ENCODE measurements around the gene KCNH1. TPM values are rescaled to one million over a fixed set of nuclear protein-coding genes. Genes with fewer than 3 reads are reported as not detected.
A peak's percentile ranks its signal among the peaks of the same experiment; 100 is the strongest.

Gene KCNH1, protein sequence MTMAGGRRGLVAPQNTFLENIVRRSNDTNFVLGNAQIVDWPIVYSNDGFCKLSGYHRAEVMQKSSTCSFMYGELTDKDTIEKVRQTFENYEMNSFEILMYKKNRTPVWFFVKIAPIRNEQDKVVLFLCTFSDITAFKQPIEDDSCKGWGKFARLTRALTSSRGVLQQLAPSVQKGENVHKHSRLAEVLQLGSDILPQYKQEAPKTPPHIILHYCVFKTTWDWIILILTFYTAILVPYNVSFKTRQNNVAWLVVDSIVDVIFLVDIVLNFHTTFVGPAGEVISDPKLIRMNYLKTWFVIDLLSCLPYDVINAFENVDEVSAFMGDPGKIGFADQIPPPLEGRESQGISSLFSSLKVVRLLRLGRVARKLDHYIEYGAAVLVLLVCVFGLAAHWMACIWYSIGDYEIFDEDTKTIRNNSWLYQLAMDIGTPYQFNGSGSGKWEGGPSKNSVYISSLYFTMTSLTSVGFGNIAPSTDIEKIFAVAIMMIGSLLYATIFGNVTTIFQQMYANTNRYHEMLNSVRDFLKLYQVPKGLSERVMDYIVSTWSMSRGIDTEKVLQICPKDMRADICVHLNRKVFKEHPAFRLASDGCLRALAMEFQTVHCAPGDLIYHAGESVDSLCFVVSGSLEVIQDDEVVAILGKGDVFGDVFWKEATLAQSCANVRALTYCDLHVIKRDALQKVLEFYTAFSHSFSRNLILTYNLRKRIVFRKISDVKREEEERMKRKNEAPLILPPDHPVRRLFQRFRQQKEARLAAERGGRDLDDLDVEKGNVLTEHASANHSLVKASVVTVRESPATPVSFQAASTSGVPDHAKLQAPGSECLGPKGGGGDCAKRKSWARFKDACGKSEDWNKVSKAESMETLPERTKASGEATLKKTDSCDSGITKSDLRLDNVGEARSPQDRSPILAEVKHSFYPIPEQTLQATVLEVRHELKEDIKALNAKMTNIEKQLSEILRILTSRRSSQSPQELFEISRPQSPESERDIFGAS
- not detected for total RNA-seq
- not detected for polyA plus RNA-seq
- total RNA-seq = 0 to 0.09 (median 0) reads per million in 6 experiments

DNA sequence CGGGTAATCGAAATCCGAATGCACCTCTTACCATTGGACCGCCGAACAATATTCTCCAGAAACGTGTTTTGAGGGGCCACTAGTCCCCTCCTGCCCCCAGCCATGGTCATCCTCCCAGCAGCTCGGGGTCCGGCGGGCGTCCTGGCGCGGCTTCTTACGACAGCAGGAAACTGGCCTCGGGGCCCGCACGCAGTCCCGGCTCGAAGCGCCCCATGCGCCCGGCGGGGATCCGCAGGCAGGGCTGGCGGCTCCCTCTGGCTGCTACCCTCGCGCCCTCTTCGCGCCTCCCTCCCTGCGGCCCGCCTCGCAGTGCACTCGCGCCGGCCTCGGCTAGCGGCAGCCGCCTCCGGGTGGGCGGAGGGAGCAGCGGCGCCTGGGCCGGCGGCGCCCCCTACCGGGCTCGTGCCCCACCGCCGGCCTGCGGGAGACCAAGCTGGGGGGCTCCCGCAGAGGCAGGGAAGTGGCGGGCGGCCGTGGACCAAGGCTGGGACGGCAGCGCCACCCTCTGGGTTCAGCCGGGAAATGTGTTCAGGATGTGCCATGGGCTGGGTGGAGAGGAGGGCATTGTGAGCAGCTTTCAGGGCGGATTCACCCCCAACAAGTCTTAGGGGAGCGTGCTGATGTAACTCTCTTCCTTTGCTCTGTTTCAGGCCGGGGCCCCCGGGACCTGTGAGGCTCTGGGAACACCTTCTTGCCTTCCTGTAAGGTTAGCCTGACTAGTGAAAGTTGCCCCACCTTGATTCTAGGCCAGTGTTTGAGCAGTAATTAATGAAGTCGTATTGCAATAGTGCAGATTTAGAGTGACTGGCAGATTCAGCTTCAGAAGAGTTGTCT, at the start of gene KCNH1:
KCNH1 (minus strand) TSS at position 313 of the 834 bp plus-strand sequence; CDS start at position 110, 203 bp downstream.
- ATAC-seq (peak; percentile 91 to 95), DNase-seq (peak; percentile 70 to 87 (median 82))
- peak within 1 kb of the TSS in 2 of 10 donors; percentile 4 to 26 for H3K27ac Mint-ChIP-seq
- POLR2A ChIA-PET = interaction anchor here (1.1 kb wide), 1 partner anchor 124 kb away, joined by 5 read pairs; no protein-coding TSS in a partner anchor
- H3K36me3 Mint-ChIP-seq = no peaks in the 10 kb centered on the region
- peaks cover 6 to 26% (median 12%) of the 10 kb centered on the region in 4 donors for H3K4me1 Mint-ChIP-seq
- H3K9me3 Mint-ChIP-seq = no peaks in the 10 kb centered on the region
- peaks cover 25 to 60% (median 30%) of the 10 kb centered on the region in 5 donors for H3K27me3 Mint-ChIP-seq
- H3K4me3 Mint-ChIP-seq = peak within 1 kb of the TSS; percentile 71 to 84 (median 79)

DNA sequence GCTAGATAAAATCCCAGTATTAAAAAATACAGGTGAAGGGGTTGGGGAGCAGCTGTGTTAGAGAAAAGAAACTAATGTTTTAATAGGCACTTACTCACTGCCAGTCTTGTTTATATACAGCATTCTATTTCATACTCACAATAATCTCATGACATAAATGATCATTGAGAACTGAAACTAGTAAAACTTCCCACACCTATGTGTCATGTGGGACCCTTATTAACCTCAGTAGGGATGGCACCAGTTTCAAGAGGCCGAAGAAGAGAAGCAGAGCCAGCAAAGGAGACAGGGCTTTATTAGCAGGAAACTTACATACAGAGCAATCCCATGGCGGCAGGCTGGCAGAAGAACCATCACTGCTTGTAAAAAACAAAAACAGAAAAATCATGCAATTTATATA, 48.8 kb upstream of the KCNH1 start:
- no peak overlapping the region for H3K4me3 Mint-ChIP-seq
- no peaks in the 10 kb centered on the region for H3K4me1 Mint-ChIP-seq
- H3K9me3 Mint-ChIP-seq = no peaks in the 10 kb centered on the region
- no peak for DNase-seq
- peaks cover 0 to 7% (median 0%) of the 10 kb centered on the region in 5 donors for H3K27me3 Mint-ChIP-seq
- POLR2A ChIA-PET = no interaction called here
- no peak overlapping the region for H3K27ac Mint-ChIP-seq
- ATAC-seq = no peak
- H3K36me3 Mint-ChIP-seq = no peaks in the 10 kb centered on the region

DNA sequence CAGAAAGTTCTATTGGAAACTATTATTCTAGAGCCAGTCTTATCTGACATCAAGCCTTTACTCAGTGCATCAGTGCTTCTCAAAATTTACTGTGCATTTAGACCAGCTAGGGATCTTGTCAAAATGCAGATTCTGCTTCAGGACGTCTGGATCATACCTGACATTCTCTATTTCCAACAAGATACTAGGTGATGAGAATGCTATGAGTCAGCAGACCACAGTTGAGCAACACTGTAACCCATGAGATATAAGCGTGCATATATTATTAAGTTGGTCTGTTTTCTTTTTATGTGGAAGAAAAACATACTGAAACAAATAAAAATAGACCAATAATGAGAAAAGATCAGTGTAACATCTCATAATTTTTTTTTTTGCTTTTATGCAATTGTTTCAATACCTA, 40.4 kb upstream of the KCNH1 start:
- ATAC-seq = no peak
- H3K4me3 Mint-ChIP-seq = no peak overlapping the region
- H3K27ac Mint-ChIP-seq = no peak overlapping the region
- POLR2A ChIA-PET = no interaction called here
- no peak for DNase-seq
- H3K36me3 Mint-ChIP-seq = peaks cover 0 to 25% (median 10%) of the 10 kb centered on the region in 3 donors
- peaks cover 0 to 9% (median 0%) of the 10 kb centered on the region in 5 donors for H3K27me3 Mint-ChIP-seq
- H3K4me1 Mint-ChIP-seq = no peaks in the 10 kb centered on the region
- peaks cover 0 to 32% (median 21%) of the 10 kb centered on the region in 9 donors for H3K9me3 Mint-ChIP-seq

DNA sequence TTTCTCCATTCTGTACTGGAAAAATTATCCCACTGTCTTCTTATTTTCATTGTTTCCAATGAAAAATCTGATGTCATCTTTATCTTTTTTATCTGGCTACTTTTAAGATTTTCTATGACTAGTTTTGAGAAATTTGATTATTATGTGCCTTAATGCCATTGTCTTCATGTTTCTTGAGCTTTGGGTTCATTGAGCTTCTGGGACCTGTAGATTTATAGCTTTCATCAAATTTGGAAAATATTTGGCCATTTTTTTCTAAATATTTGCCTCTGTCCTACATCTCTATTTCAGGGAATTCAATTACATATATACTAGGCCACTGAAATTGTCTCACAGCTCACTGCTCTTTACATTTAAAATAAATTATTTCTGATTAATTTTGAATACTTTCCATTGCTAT, 38.7 kb upstream of the KCNH1 start:
- no peak overlapping the region for H3K27ac Mint-ChIP-seq
- POLR2A ChIA-PET = no interaction called here
- peaks cover 0 to 9% (median 0%) of the 10 kb centered on the region in 5 donors for H3K27me3 Mint-ChIP-seq
- no peak for ATAC-seq
- peaks cover 0 to 37% (median 14%) of the 10 kb centered on the region in 3 donors for H3K36me3 Mint-ChIP-seq
- no peaks in the 10 kb centered on the region for H3K4me1 Mint-ChIP-seq
- no peak overlapping the region for H3K4me3 Mint-ChIP-seq
- H3K9me3 Mint-ChIP-seq = peaks cover 0 to 49% (median 31%) of the 10 kb centered on the region in 9 donors
- no peak for DNase-seq

DNA sequence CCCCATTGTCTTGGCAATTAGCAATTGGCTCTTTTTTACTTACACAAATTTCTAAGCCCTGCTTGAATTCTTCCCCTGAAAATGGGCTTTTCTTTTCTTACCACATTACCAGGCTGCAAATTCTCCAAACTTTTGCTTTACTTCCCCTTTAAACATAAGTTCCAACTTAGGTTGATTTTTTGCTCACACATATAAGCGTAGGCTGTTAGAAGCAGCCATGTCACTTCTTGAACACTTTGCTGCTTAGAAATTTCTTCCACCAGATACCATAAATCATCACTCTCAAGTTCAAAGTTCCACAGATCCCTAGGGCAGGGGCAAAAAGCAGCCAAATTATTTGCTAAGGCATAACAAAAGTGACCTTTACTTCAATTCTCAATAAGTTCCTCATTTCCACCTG, 35.4 kb upstream of the KCNH1 start:
- Mint-ChIP-seq H3K4me1 (no peaks in the 10 kb centered on the region), H3K4me3 (no peak overlapping the region), H3K36me3 (peaks cover 0 to 41% (median 14%) of the 10 kb centered on the region in 3 donors), H3K27ac (peak overlapping the region in 1 of 10 donors; percentile 63), H3K27me3 (peaks cover 6 to 29% (median 11%) of the 10 kb centered on the region in 5 donors), H3K9me3 (peaks cover 0 to 62% (median 37%) of the 10 kb centered on the region in 9 donors)
- DNase-seq (no peak), ATAC-seq (no peak)
- POLR2A ChIA-PET = no interaction called here

DNA sequence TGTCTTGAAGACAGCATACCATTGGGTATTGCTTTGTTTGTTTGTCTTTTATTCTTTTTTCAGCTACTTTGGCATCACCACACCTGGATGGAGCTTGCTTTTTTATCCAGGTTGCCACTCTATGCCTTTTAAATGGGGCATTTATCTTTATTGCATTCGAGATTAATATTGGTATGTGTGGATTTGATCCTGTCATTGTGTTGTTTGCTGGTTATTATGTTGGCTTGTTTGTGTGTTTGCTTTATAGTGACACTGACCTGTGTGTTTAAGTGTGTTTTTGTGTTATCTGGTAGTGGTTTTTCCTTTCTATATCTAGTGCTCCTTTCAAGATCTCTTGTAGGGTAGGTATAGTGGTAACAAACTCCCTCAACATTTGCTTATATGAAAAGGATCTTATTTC, 24.9 kb upstream of the KCNH1 start:
- POLR2A ChIA-PET = no interaction called here
- H3K27ac Mint-ChIP-seq = no peak overlapping the region
- no peak overlapping the region for H3K4me3 Mint-ChIP-seq
- H3K36me3 Mint-ChIP-seq = peaks cover 0 to 17% (median 14%) of the 10 kb centered on the region in 3 donors
- DNase-seq (no peak), ATAC-seq (no peak)
- peaks cover 7 to 25% (median 17%) of the 10 kb centered on the region in 9 donors for H3K9me3 Mint-ChIP-seq
- peaks cover 3 to 15% (median 5%) of the 10 kb centered on the region in 5 donors for H3K27me3 Mint-ChIP-seq
- H3K4me1 Mint-ChIP-seq = peaks cover 4 to 6% (median 5%) of the 10 kb centered on the region in 4 donors

DNA sequence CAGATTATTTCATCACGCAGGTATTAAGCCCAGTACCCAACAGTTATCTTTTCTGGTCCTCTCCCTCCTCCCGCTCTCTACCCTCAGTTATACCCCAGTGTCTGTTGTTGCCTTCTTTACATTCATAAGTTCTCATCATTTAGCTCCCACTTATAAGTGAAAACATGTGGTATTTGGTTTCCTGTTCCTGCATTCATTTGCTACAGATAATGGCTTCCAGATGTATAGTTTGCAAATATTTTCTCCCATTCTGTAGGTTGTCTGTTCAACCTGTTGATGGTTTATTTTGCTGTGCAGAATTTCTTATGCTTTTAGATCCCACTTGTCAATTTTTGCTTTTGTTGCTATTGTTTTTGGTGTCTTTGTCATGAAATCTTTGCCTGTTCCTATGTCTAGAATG, 21.1 kb upstream of the KCNH1 start:
- Mint-ChIP-seq H3K9me3 (peaks cover 7 to 25% (median 17%) of the 10 kb centered on the region in 9 donors), H3K27ac (peak overlapping the region in 1 of 10 donors; percentile 19), H3K36me3 (peaks cover 0 to 17% (median 8%) of the 10 kb centered on the region in 3 donors), H3K4me1 (peaks cover 4 to 6% (median 5%) of the 10 kb centered on the region in 4 donors), H3K27me3 (peaks cover 0 to 17% (median 3%) of the 10 kb centered on the region in 5 donors), H3K4me3 (no peak overlapping the region)
- ATAC-seq = no peak
- no peak for DNase-seq
- POLR2A ChIA-PET = no interaction called here

DNA sequence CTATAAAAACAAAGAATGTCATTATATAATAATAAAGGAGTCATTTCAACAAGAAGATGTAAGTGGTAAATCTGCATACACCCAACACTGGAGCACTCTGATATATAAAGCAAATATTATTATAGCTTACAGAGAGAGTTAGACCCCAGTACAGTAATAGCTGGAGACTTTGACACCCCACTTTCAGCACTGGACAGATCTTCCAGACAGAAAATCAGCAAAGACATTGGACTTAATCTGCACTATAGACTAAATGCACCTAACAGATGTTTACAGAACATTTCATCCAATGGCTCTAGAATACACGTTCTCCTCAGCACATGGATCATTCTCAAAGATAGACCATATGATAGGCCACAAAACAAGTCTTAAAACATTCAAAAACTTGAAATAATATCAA, 20.0 kb upstream of the KCNH1 start:
- ATAC-seq = no peak
- peaks cover 4 to 6% (median 5%) of the 10 kb centered on the region in 4 donors for H3K4me1 Mint-ChIP-seq
- POLR2A ChIA-PET = no interaction called here
- peaks cover 6 to 16% (median 15%) of the 10 kb centered on the region in 9 donors for H3K9me3 Mint-ChIP-seq
- peak overlapping the region in 1 of 10 donors; percentile 32 for H3K27ac Mint-ChIP-seq
- H3K4me3 Mint-ChIP-seq = no peak overlapping the region
- peaks cover 0 to 15% (median 3%) of the 10 kb centered on the region in 5 donors for H3K27me3 Mint-ChIP-seq
- H3K36me3 Mint-ChIP-seq = peaks cover 0 to 13% (median 8%) of the 10 kb centered on the region in 3 donors
- no peak for DNase-seq

DNA sequence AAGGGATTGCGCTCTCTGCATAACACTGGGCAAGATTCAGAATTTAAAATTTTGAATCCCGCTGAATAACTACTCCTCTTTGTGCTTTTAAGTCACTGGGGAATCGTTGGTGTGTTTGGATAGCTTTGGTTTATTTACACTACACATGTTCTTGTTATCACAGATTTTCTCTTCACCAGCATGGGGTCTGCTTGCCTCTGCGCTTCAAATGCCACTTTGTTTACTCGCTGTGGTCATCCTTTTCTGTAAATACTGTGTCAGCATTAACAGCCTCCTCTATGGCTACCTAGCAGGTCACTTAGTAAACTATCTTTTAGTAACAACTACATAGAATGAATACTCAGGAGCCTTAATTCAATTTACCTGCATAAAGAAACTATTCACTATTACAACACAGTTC, 14.4 kb upstream of the KCNH1 start:
- Mint-ChIP-seq H3K4me1 (peaks cover 0 to 1% (median 0%) of the 10 kb centered on the region in 4 donors), H3K36me3 (no peaks in the 10 kb centered on the region), H3K9me3 (no peaks in the 10 kb centered on the region)

DNA sequence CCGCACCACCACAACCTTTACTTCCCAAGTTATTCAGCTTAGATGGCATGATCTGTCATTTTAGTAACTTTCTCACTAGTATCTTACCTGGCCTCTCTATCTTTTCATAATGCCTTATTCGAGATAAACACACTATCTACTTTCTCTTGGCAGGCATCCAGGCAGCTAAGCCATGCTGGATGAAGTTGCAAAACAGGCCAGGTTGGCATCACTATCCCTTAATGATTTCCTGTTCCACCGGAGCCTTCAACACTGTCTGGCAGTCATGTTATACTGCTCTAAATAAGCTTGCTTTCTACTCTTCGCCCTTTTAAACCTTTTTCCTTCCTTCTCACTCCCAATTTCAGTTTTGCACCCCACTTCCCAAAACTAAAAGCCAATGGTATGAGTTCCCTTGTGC, 12.0 kb upstream of the KCNH1 start:
- POLR2A ChIA-PET = no interaction called here
- DNase-seq = no peak
- Mint-ChIP-seq H3K4me1 (peaks cover 0 to 1% (median 0%) of the 10 kb centered on the region in 4 donors), H3K27me3 (peaks cover 12 to 45% (median 33%) of the 10 kb centered on the region in 5 donors), H3K36me3 (no peaks in the 10 kb centered on the region), H3K9me3 (no peaks in the 10 kb centered on the region), H3K27ac (no peak overlapping the region), H3K4me3 (no peak overlapping the region)
- no peak for ATAC-seq

More for the DNA sequence above, 14.4 kb upstream of the KCNH1 start:
- peaks cover 4 to 34% (median 19%) of the 10 kb centered on the region in 5 donors for H3K27me3 Mint-ChIP-seq
- ATAC-seq (no peak), DNase-seq (no peak)
- no peak overlapping the region for H3K4me3 Mint-ChIP-seq
- H3K27ac Mint-ChIP-seq = no peak overlapping the region
- POLR2A ChIA-PET = no interaction called here

DNA sequence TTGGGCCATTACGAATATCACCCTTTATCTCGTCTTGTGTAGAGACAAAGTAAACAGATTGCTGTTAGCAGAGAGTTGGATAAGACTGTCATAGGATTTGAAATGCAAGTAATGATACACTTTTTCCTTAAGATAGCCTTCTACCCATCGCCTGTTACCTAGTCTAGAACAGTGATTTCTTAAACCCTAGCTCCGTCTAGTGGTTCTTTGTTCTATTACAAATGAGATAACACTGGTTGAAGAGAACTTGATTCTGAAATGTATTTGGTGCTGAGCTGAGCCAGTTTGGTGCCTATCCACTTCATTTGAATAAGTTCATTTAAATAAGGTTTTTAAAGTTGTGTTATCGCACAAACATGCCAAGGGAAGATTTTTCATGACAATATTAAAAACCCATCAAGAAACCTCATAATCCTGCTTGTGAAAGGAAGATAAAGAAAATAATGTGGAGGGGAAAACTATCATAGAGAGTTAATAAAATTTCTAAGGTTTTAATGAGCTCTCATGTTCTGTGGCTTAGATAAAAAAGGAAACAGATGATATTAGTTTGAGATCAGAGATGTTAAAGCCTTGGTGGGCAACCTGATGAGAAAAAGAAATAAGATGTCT, 1.5 kb upstream of the KCNH1 start:
- peaks cover 6 to 26% (median 12%) of the 10 kb centered on the region in 4 donors for H3K4me1 Mint-ChIP-seq
- peak in 3 of 10 donors; percentile 23 to 28 (median 27) for DNase-seq
- peak overlapping the region in 1 of 10 donors; percentile 20 for H3K4me3 Mint-ChIP-seq
- no peak overlapping the region for H3K27ac Mint-ChIP-seq
- no peak for ATAC-seq
- peaks cover 33 to 68% (median 38%) of the 10 kb centered on the region in 5 donors for H3K27me3 Mint-ChIP-seq
- H3K9me3 Mint-ChIP-seq = no peaks in the 10 kb centered on the region
- no peaks in the 10 kb centered on the region for H3K36me3 Mint-ChIP-seq
- POLR2A ChIA-PET = no interaction called here
